ENCODE results near the gene STAT4. TPM values are rescaled to one million over a fixed set of nuclear protein-coding genes. Genes with fewer than 3 reads are reported as not detected.
A peak's percentile ranks its signal among the peaks of the same experiment; 100 is the strongest.

STAT4 gene
- polyA plus RNA-seq, 1 of the 3 experiments (the other 2 are of a cell fraction): 0.12 TPM

- CTCF ChIA-PET: no interaction called here
- POLR2A ChIA-PET: no interaction called here
- Histone ChIP-seq H3K4me1 (ENCODE audit: control insufficient read depth in 1 of 2, insufficient read depth in 2 of 2, low read depth in 1 of 2, low read length in 1 of 2) (peaks cover 0 to 14% of the 10 kb centered on the region in 2 experiments; a peak in 3 of 4 replicates), H3K4me2 (no peak overlapping the region), H3K27ac (ENCODE audit: low read depth in 2 of 2, low read length in 1 of 2) (no peak overlapping the region), H3K9me3 (no peaks in the 10 kb centered on the region), H3K4me3 (ENCODE audit: low read depth in 2 of 2, low read length in 1 of 2) (no peak overlapping the region), H3K9ac (no peak overlapping the region), H2AFZ (ENCODE audit: low read depth) (peak overlapping the region; percentile 72; the same call in 1 of the 2 replicates), H3K79me2 (ENCODE audit: insufficient read depth) (peaks cover 2% of the 10 kb centered on the region; the same call in 1 of the 2 replicates), H3K36me3 (replicated peaks in 1 of 2; ENCODE audit: control insufficient read depth in 1 of 2, insufficient read depth in 2 of 2, low read length in 1 of 2) (no peaks in the 10 kb centered on the region), H3K9me2 (no peaks in the 10 kb centered on the region), H4K20me1 (ENCODE audit: insufficient read depth) (no peaks in the 10 kb centered on the region), H3K27me3 (ENCODE audit: insufficient read depth) (no peaks in the 10 kb centered on the region), H3F3A (replicated peaks; ENCODE audit: insufficient read depth) (peaks cover 5% of the 10 kb centered on the region)
- 74% methylated on average over 3 of the region's 3 CpGs for WGBS (ENCODE audit: low lambda C conversion rate)
- no peak for DNase-seq
- TF ChIP-seq GABPA (IDR thresholded peaks at IDR 0.05; ENCODE audit: low read depth) (no peak), CHD2 (IDR thresholded peaks at IDR 0.05; ENCODE audit: low read length, partially characterized antibody) (no peak), TCF12 (IDR thresholded peaks at IDR 0.05) (no peak)
Measured at GRCh38 chr2:191018643-191019119, 132.1 kb downstream of the STAT4 start.

- Histone ChIP-seq H3K27ac (ENCODE audit: low read depth in 2 of 2, low read length in 1 of 2) (no peak overlapping the region), H3K4me2 (no peak overlapping the region), H3K36me3 (replicated peaks in 1 of 2; ENCODE audit: control insufficient read depth in 1 of 2, insufficient read depth in 2 of 2, low read length in 1 of 2) (no peaks in the 10 kb centered on the region), H3K9ac (no peak overlapping the region), H3K4me3 (ENCODE audit: low read depth in 2 of 2, low read length in 1 of 2) (no peak overlapping the region), H2AFZ (ENCODE audit: low read depth) (no peak overlapping the region), H3K9me3 (no peaks in the 10 kb centered on the region), H3K27me3 (ENCODE audit: insufficient read depth) (no peaks in the 10 kb centered on the region), H3K79me2 (ENCODE audit: insufficient read depth) (peaks cover 8% of the 10 kb centered on the region; the same call in 1 of the 2 replicates), H3F3A (replicated peaks; ENCODE audit: insufficient read depth) (peaks cover 5% of the 10 kb centered on the region), H4K20me1 (ENCODE audit: insufficient read depth) (no peaks in the 10 kb centered on the region), H3K9me2 (no peaks in the 10 kb centered on the region), H3K4me1 (ENCODE audit: control insufficient read depth in 1 of 2, insufficient read depth in 2 of 2, low read depth in 1 of 2, low read length in 1 of 2) (peaks cover 0 to 15% of the 10 kb centered on the region in 2 experiments; a peak in 3 of 4 replicates)
- POLR2A ChIA-PET: no interaction called here
- TF ChIP-seq PBX3 (IDR thresholded peaks at IDR 0.05) (no peak), CTCF (IDR thresholded peaks at IDR 0.05) (no peak), MEF2A (IDR thresholded peaks at IDR 0.05; ENCODE audit: borderline replicate concordance, low read depth) (no peak)
- CTCF ChIA-PET: no interaction called here
- DNase-seq: no peak
- WGBS (ENCODE audit: low lambda C conversion rate): 86% methylated on average over 1 of the region's 1 CpG
Measured at GRCh38 chr2:191018048-191018447, 132.7 kb downstream of the STAT4 start.

- no peak overlapping the region for H3K27ac ChIP-seq (ENCODE audit: low read depth in 2 of 2, low read length in 1 of 2)
- H2AFZ ChIP-seq (ENCODE audit: low read depth): no peak overlapping the region
- ChIA-PET POLR2A (no interaction called here), CTCF (interaction anchor here (1.0 kb wide), 1 partner anchor 235 kb away, joined by 3 read pairs; no protein-coding TSS in a partner anchor)
- no peaks in the 10 kb centered on the region for H3K36me3 ChIP-seq (replicated peaks in 1 of 2; ENCODE audit: control insufficient read depth in 1 of 2, insufficient read depth in 2 of 2, low read length in 1 of 2)
- WGBS (ENCODE audit: low lambda C conversion rate): 76% methylated on average over 8 of the region's 8 CpGs
- H3K79me2 ChIP-seq (ENCODE audit: insufficient read depth): peaks cover 30% of the 10 kb centered on the region
- H3K4me1 ChIP-seq (ENCODE audit: control insufficient read depth in 1 of 2, insufficient read depth in 2 of 2, low read depth in 1 of 2, low read length in 1 of 2): peaks cover 6 to 21% of the 10 kb centered on the region in 2 experiments; a peak in 3 of 4 replicates
- no peaks in the 10 kb centered on the region for H3K9me2 ChIP-seq
- TF ChIP-seq RFX5 (IDR thresholded peaks at IDR 0.05; ENCODE audit: low read length): no peak
- no peak for TF ChIP-seq GATA2 (CRISPR knock-in tag; IDR thresholded peaks at IDR 0.05)
- TF ChIP-seq IRF3 (IDR thresholded peaks at IDR 0.05; ENCODE audit: low read depth, low read length): no peak
- TF ChIP-seq MAX (IDR thresholded peaks at IDR 0.05; ENCODE audit: low read depth): no peak
- TF ChIP-seq YY1 (IDR thresholded peaks at IDR 0.05; ENCODE audit: low read depth): no peak
- TF ChIP-seq FOSL2 (IDR thresholded peaks at IDR 0.05; ENCODE audit: borderline replicate concordance, low read depth): no peak
- no peak for TF ChIP-seq FOXM1 (IDR thresholded peaks at IDR 0.05; ENCODE audit: low read depth)
- H3K9ac ChIP-seq: no peak overlapping the region
- peaks cover 5% of the 10 kb centered on the region for H3F3A ChIP-seq (replicated peaks; ENCODE audit: insufficient read depth)
- H3K4me3 ChIP-seq (ENCODE audit: low read depth in 2 of 2, low read length in 1 of 2): no peak overlapping the region
- no peaks in the 10 kb centered on the region for H4K20me1 ChIP-seq (ENCODE audit: insufficient read depth)
- no peaks in the 10 kb centered on the region for H3K9me3 ChIP-seq
- H3K4me2 ChIP-seq: no peak overlapping the region
- no peaks in the 10 kb centered on the region for H3K27me3 ChIP-seq (ENCODE audit: insufficient read depth)
- DNase-seq: no peak
Measured at GRCh38 chr2:191015831-191016230, 135.0 kb downstream of the STAT4 start.
